HG03060 (cell line): ENCODE data around the gene FAM180A.

Experiments used
- ATAC-seq: cut with Tn5 transposase; IDR thresholded peaks from one replicate; pipeline ENCODE4 v1.9.1; 2021; ENCODE audit warnings: low read depth, moderate number of reproducible peaks; ENCODE audit not compliant: unreplicated experiment

Gene FAM180A

DNA sequence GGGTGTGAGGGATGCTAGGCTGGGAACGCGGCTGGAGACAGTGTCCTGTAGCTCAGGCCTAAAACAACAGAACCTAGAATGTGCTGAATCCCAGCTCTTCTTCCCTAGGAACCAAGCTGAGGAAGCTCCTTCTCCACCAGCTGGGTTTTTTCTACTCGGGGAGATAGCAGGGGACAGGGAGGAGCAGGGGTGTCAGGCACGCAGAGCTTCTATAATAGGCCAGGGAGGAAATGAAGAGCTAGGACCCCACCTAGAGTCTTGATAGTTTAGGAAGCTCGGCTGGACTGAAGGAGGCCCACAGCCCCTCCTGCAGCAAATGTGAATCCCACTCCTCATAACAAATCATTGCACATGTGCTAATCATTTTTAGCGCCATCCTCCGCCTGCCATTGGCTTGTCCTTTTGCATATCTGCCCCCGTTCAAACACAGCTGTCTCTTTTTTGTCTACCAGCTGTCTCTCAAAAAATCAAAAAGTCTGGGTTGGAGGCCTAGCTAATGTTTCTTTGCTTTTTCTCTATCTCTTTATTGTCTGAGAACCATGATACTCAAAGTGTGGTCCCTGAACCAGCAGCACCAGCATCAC, 24.1 kb upstream of the FAM180A start:
- no peak for ATAC-seq

- ATAC-seq, result no peak
These were observed 23.5 kb upstream of the FAM180A start for GRCh38 chr7:135771961-135772638.

GRCh38 chr7:135771051-135771450, 22.4 kb upstream of the FAM180A start:
- ATAC-seq, result no peak

DNA sequence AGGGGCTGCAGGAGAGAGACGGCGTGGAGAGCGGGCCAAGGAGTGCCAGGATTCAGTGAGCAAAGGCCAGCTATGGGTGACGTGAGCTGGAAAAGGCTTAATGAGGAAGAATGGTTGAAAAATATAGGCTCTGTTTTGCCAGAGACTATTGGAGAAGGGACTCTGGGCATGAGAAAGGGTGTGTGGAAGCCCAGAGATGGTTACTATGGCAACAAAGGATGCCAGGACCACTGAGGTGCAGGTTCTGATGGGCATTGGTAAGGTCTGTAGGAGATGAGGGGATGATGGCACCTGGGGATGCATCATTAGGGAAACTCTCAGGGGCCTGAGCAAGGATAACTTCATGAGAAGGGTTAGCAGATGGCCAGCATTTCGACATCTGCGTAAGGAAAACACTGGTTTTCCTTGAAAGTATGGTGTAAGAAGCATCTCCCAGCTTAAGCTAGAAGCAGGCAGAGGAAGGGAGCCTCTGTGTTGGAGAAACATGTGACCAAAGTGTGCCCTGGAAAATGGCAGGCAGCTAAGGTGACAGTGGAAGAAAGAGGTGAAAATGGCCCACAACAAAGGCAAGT, 21.6 kb upstream of the FAM180A start:
- ATAC-seq, result no peak

DNA sequence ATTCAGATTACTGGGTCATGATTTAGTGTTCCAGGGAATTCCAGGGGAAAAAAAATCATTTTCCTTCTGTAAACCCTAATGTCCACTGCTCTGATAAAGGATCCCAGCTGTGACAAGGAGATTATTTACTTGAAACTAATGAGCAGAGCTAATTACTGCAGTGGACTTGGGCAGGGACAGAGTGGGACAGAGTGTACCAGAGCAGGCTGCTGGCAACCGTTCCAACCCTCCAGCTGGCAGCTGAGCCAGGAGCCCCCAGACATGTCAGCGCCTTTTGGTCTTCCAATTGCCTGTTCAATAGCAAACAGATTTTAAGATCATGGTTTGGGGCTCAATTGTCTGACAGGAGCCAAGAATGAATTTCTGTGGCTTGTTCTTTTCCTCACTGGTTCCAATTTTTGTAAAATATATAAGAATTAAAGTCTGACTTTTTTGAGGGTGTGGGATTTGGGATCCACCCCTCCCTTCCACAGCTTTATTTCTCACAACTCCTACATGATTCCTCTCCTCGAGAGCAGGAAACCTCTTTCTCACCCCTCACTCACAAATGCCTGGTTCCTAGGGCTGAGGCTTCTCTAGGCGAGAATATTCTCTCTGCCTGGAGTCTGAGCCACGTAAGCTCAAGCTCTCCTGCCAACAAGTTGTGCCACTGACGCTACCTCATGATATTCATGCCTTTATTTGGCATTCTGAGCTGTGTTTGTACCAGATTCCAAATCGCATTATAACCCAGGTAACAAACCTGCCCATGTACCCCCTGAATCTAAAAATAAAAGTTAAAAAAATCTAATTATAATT, 20.6 kb upstream of the FAM180A start:
- no peak for ATAC-seq

DNA sequence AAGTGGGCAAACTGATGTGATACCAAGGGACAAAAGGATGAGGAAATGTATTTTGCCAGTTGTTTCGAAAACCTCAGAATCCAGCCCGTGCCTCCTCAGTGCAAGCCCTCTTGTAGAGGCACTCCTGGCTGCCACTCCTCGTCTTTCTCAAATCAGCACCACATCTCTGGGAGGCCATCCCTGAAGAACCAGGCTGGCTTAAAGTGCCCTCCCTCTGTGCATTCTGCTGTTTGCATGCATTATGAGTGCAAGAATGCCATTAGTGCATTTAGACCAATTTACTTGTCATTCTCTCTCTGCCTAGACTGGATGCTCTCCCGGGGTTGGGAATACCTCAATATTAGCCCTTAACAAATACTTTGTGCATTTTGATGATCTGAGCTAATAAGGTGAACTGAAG, 19.9 kb upstream of the FAM180A start:
- no peak for ATAC-seq

- ATAC-seq, result no peak
These were observed 19.5 kb upstream of the FAM180A start for GRCh38 chr7:135768064-135768463.

- no peak for ATAC-seq
These were observed 14.6 kb upstream of the FAM180A start for GRCh38 chr7:135763261-135763660.

GRCh38 chr7:135761751-135762488, 13.3 kb upstream of the FAM180A start:
- ATAC-seq, result no peak

DNA sequence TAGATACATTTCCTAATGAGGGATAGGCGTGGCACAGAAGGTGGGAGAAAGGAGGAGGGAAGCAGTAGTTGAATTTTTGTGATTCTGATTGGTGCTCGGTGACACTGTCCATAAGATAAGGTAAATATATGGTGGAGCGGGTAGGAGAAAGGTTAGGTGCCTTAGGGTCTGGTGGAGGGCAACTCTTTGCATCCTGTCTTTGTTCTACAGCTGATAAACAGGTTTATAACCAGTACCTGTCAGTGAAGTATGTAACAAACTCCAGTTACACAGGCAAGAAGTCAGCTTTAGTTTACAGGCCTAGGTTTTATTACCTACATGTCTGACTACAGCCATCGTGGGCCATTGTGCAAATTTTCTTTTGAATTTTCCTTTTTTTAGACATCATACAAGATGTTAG, 10.9 kb upstream of the FAM180A start:
- ATAC-seq, result no peak

DNA sequence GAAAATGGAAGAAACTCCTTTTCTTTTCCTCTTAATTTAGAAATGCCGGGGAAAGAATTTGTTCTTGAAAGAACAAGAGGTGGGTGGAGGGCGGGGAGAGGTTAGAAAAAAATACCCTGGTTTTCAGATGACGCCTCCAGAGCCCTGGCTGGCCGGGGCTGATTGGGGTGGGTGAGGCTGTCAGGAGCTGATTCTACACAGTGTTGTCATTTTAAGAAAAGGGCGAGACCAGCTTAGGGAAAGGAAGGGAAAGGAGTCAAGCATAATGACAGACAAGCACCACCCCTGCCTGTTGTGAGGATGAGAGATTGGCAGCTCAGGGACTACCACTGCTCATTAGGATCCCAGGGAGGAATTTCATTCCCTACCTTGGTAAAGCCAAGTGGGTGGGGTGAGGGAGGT, 9.9 kb upstream of the FAM180A start:
- no peak for ATAC-seq

DNA sequence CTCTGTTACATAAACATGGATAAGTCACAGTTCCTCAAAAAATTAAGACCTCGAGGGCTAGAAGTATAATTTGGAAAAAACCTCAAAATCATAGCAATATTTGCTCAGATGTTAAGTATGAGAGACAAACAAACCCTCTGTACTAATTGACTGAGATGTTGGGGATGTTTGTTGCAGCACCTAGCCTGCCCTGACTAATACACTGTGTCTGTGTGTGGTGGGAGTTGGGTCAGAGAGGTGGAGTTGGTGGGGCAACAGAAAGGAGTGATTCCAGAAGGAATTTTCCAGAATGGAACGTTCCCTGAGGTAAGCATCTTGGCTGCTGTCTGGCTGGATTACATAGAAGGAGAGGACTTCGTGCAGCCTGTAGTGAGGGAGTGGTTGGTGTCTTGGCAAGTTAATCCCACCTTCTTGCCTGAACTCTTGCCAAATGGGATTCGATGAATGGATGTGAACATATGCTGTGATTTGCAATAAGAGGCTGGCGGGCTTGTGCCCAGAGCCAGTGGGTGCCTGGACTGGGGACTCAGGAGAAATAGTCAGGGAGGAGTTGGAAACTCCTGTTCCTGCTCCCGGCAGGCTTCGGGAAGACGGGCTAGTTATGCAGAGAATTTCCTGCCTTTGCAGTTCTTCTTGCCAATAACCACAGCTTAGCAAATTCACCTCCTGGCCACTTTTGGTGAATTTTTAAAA, 9.3 kb upstream of the FAM180A start:
- no peak for ATAC-seq

- ATAC-seq, result no peak
These were observed 7.6 kb upstream of the FAM180A start for GRCh38 chr7:135756191-135756590.

GRCh38 chr7:135755351-135755753, 6.7 kb upstream of the FAM180A start:
- no peak for ATAC-seq

DNA sequence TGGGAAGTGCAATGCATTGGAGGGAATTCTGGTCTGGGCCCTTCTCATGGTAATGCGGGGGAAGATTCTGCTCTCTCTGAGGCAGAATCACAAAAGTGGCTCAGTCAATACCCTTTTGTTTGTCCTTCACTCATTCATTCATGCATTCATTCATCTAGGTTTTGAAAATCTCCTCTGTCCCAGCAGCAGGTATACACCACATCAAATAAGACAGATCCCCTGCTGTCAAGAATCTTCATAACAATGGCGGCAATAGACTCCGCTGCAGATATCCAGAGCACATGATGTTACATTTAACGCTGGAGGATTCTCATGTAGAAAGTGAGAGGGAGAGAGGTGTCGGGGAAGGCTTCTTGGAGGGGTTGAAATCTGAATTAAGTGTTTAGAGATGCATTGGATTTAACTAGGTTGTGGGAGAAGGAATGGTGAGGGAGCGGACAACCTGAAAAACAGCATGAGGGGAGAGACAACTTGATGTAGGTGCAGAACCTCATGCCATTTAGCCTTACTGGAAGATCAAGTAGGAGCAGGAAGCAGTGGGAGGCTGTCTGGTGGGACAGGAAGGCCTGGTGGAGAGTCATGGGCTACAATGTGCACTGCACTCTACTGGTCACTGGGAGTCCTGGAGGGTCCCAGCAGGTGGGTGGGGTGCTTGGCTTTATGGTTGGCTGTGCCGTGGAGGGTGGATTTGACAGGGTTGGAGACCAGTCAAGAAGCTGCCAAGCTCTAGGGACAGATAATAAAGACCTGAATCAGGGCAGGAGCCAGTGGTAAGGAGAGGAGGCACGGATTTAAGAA, 5.2 kb upstream of the FAM180A start:
- no peak for ATAC-seq

DNA sequence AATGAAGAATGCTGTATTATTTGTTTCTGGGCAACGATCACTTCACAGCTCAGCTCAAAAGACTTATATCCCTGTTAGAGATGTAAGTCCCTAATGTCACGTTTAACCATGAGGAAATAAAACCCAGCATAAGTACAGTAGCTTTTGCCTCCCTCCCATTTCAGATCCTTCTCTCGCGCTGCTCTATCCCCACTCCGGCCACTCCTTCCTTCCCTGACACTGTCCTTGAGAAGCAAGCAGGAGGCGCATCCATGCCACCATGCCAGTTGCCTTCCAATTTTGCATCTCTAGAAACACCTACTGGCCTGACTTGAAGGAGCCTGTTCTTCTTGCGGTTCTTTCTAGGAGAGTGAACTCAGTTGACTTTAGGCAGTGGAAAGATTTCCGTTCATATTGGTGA, 1.2 kb downstream of the FAM180A start:
- ATAC-seq, result no peak

GRCh38 chr7:135745703-135746312, 2.8 kb downstream of the FAM180A start:
- no peak for ATAC-seq

GRCh38 chr7:135744938-135745702, 3.5 kb downstream of the FAM180A start:
- no peak for ATAC-seq
